ENCODE measurements around the gene SFMBT2. TPM values are rescaled to one million over a fixed set of nuclear protein-coding genes. Genes with fewer than 3 reads are reported as not detected.

SFMBT2 gene
- polyA plus RNA-seq, 3 donors, result 7.0 to 7.9 (median 7.9) TPM

DNA sequence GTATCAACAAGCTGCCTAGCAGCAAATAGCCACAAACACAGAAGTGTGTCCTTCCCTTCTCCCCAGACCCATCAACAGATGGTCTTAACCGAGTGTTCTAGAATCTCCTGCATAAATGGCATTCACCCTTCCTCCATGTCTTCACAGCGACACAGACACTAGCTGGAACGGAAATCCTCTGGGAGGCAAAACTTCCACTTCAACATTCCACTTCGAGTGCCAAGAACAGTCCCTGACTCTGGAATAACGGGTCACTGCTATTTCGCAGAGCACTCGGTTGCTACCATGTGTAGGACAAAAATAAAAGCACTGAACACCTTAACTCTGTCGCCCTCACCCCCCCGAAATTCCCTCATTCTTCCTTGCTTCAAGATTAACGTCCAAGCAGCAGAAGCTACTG, 65.1 kb downstream of the SFMBT2 start:
- DNase-seq (ENCODE audit: extremely low read depth in 1 of 11, low read depth in 9 of 11, low spot score in 4 of 11), result no peak

DNA sequence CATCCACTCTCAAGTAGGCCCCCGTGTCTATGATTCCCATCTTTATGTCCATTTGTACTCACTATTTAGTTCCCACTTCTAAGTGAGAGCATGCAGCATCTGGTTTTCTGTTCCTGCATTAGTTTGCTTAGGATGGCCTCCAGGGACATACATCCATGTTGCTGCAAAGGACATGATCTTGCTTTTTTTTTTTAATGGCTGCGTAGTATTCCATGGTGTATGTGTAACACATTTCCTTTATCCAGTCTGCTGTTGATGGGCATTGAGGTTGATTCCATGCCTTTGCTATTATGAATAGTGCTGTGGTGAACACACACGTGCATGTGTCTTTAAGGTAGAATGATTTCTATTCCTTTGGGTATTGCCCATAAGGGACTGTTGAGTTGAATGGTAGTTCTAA, 67.8 kb downstream of the SFMBT2 start:
- DNase-seq (ENCODE audit: extremely low read depth in 1 of 11, low read depth in 9 of 11, low spot score in 4 of 11), result no peak

DNA sequence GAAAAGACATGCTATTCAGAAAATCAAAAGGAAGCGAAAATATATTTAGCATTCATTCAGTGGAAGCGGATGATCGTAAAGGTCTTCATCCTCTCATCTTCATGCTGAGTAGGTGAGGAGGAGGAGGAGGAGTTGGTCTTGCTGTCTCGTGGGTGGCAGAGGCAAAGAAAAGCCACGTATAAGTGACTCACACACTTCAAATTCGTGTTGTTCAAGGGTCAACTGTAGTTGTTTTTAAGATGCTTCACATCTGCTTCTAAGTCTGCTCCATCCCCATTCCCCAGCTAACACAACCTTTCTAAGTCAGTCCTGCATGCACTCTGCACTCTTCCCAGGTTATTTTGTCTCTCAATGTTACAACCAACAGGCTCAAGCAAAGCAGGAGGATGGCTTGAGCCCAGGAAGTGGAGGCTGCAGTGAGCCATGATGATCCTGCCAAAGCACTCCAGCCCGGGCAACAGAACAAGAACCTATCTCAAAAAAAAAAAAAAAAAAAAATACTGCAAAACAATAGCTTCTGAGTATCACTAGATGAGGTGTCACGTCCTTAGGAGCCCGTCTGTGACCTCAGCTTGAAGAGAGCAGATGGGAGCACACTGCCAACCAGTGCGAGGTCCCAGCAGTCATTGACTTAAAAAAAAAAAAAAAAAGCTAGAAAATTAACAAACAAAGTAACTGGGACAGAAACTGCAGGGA, 70.5 kb downstream of the SFMBT2 start:
- no peak for DNase-seq (ENCODE audit: extremely low read depth in 1 of 11, low read depth in 9 of 11, low spot score in 4 of 11)

DNA sequence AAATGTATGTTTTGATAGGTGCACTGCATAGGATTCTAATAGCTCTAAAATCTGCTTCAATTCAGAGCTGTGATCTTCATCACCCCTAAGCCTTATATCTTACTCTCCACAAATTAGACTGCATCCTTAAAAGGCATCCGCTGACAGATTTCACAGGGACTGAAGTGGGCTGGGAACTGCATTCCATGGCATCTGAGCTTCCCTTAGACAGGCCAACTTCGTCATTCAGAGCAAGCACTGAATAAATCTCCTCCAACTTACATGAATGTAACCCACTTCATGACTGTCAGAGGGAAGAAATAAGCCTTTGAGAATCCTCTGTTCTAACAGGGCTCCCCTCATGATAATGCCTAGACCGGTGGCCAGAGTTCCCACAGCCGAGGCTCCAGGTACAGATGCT, 71.3 kb downstream of the SFMBT2 start:
- DNase-seq (ENCODE audit: extremely low read depth in 1 of 11, low read depth in 9 of 11, low spot score in 4 of 11), result no peak

DNA sequence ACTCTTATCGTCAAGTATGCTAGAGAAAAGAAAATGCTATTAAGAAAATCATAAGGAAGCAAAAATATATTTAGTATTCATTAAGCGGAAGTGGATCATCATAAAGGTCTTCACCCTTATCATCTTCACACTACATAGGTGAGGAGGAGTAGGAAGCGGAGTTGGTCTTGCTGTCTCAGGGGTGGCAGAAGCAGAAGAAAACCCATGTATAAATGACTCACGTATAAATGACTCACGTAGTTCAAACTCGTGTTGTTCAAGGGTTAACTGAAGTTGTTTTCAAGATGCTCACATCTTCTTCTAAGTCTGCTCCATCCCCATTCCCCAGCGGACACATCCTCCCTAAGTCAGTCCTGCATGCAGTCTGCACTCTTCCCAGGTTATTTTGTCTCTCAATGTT, 72.4 kb downstream of the SFMBT2 start:
- no peak for DNase-seq (ENCODE audit: extremely low read depth in 1 of 11, low read depth in 9 of 11, low spot score in 4 of 11)

DNA sequence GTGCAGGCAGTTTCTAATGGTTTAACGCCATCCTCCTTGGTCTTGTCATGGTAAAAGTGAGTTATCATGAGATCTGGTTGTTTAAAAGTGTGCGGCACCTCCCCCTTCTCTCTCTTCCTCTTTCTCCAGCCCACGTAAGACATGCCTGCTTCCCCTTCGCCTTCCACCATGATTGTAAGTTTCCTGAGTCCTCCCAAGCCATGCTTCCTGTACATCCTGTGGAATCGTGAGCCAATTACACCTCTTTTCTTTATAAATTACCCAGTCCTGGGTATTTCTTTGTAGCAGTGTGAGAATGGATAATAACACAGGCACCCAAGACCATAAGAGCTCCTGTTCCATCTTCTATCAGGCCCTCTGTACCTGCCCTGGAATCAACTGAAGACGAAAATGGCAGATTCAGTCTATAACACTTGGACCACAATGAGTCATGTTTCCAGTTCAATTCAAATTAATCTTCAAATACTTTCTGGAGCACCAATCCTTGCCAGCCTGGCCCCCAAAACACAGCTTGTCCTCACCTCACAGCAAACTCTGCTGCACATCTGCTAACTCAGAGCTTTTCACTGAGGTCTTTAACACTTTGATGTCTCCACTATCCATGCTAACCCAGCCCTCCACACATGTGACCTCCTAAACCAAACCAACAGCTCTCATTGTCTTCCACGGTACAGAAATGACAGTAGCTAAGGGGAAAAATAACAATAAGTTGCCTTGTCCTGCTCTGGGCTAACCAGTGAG, 73.2 kb downstream of the SFMBT2 start:
- DNase-seq (ENCODE audit: extremely low read depth in 1 of 11, low read depth in 9 of 11, low spot score in 4 of 11), result no peak

DNA sequence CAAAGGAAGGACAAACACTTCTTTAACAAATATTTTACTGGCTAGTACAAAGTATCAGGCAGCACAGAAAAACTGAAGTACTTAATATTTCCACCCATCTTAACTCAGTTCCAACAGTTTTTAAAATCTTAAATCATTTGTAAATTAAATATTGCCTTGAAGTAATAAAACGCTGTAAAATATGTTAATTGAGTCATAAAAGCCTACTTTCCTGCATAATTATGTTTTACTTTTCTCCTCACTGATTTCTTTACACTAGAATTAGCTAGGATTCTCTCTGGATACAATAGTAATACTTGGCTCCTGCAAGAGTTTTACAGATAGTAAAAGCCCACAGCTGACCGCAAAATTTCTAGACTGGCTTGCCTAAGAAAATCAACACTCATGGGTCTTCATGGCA, 74.9 kb downstream of the SFMBT2 start:
- no peak for DNase-seq (ENCODE audit: extremely low read depth in 1 of 11, low read depth in 9 of 11, low spot score in 4 of 11)

DNA sequence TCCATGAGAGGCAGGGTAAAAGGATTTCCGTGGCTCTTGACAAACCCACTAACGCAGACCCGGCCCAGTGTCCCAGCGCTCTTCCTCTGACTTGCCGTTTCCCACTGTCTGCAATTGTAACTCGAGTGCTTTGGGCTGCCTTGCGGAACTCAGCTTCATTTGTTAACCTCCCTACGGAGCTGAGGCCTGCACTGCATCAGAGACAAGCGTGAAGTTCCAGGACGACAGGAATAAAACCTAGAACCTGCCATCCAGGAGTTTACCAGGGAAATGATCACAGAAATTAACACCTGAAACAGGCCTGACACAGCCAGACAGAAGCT, 76.2 kb downstream of the SFMBT2 start:
- no peak for DNase-seq (ENCODE audit: extremely low read depth in 1 of 11, low read depth in 9 of 11, low spot score in 4 of 11)

DNA sequence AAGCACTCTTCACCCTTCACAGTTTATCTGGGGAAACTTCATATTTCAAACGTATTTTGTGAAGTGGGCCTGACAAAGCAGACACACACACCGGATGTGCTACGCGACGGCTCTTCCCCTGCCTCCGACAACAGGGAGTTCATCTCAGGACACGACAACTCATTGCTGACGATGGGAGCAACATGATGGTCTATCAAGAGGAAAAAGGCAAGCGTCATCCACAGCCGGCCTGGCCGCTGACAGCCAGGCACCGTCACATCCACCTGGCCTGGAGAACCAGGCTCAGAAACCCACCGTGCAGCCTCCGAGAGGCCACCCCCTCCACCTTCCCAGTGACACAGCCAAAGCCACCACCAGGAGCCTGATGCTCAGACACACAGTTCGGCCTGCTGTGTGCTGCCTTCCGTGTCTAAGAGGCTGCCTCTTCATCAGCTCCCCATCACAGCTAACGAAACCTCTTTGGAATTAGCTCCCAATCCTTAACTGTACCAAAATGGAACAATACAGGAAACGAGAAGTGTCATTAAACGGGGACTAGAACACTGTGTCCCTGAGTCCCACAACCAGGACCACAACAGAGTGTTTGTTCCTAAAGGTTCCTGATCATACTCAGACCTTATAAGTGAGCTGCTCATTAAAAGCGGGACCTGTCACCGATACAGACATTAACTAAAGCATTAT, 76.7 kb downstream of the SFMBT2 start:
- no peak for DNase-seq (ENCODE audit: extremely low read depth in 1 of 11, low read depth in 9 of 11, low spot score in 4 of 11)

DNA sequence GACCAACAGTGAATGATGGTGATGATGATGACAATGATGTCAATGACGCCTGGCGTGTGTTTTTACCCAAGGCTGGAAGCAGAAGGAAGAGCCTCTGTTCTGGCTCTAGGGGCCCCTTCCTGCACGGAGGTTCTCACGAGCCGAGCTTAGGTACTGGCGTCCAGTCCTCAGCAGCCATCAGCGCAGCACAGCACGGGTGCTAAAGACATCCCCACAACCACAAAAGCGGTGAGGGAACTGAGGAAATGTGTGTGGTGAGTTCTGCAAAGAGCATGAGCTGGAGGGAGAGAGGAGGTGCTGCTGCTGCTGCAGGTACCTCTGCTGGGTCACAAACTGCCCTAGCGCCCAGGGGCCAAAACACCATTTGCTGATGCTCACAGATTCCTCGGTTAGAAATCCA, 81.6 kb downstream of the SFMBT2 start:
- no peak for DNase-seq (ENCODE audit: extremely low read depth in 1 of 11, low read depth in 9 of 11, low spot score in 4 of 11)

DNA sequence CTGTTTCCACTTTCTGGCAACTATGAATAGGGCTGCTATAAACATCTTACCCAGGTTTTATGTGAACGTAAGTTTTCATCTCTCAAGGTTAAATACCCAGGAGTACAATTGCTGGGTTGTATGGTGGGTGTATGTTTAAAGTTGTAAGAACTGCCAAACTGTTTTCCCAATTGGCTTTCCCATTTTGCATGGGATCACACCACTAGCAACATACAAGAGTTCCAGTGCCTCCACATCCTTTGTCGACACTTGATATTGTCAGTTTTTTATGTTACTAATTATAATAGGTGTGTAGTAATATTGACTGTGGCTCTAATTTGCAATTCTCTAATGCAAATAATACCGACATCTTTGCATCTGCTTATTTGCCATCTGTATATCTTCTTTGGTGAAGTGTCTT, 82.9 kb downstream of the SFMBT2 start:
- DNase-seq (ENCODE audit: extremely low read depth in 1 of 11, low read depth in 9 of 11, low spot score in 4 of 11), result no peak

DNA sequence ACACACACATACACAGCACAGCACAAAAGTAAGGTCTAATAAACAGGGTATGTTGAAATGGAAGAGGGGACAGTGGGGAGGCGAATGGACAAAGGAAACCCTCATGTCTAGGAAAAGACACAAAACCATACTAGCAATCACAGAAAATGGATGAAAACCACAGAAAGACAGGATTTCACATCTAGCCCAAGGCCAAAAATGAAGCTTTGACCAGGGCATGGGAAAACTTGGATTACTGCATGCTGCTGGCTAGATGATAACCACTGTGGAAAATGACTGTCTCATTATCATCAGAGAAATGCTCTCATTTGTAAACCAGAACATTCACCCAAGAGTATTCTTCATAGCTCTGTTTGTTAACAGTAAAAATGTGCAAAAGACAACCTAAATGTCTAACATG, 88.2 kb downstream of the SFMBT2 start:
- no peak for DNase-seq (ENCODE audit: extremely low read depth in 1 of 11, low read depth in 9 of 11, low spot score in 4 of 11)

DNA sequence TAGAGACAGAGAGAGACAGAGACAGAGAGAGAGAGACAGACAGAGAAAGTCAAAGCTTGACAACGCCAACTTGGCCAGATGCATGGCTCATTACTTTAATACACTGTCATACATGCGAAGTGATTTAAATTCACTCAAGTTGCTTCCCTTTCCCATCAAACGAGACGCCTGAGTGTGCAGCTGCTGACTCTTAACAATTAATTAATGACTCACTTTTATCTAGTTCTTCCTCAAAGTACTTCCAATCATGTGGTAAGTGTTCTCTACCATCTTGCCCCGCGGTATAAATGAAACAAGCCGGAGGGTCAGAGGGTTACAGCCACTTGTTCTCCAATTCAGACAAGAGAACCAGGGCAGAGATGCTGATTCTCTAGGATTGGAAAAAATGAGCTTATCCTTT, 90.8 kb downstream of the SFMBT2 start:
- no peak for DNase-seq (ENCODE audit: extremely low read depth in 1 of 11, low read depth in 9 of 11, low spot score in 4 of 11)

DNA sequence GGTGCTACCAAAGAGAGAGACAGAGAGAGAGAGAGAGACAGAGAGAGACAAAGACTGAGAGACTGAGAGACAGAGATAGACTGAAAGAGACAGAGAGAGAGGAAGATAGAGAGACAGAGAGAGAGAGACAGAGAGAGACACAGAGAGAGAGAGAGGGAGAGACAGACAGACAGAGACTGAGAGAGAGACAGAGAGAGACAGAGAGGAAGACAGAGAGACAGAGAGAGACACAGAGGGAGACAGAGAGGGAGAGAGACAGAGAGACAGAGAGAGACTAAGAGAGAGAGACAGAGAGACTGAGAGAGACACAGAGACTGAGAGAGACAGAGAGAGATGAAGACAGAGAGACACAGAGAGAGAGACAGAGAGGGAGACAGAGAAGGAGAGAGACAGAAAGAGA, 91.2 kb downstream of the SFMBT2 start:
- no peak for DNase-seq (ENCODE audit: extremely low read depth in 1 of 11, low read depth in 9 of 11, low spot score in 4 of 11)

DNA sequence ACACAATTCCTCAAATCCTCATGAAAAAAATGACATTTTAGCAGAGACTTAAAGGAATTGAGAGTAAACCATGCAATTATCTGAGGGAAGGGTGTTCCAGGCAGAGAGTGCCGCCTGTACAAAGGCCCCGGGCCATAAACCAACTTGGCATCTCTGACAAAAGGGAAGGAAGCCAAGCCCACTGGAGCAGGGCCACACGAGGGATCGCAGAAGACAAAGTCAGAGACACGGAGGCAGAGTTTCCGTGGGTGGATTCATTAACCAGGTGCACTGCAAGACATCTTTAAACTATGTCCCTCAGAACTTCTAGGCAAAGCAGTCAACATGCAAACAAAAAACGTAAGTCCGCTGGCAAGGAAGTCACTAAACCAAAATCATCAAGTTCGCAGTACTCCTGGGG, 92.0 kb downstream of the SFMBT2 start:
- no peak for DNase-seq (ENCODE audit: extremely low read depth in 1 of 11, low read depth in 9 of 11, low spot score in 4 of 11)

DNA sequence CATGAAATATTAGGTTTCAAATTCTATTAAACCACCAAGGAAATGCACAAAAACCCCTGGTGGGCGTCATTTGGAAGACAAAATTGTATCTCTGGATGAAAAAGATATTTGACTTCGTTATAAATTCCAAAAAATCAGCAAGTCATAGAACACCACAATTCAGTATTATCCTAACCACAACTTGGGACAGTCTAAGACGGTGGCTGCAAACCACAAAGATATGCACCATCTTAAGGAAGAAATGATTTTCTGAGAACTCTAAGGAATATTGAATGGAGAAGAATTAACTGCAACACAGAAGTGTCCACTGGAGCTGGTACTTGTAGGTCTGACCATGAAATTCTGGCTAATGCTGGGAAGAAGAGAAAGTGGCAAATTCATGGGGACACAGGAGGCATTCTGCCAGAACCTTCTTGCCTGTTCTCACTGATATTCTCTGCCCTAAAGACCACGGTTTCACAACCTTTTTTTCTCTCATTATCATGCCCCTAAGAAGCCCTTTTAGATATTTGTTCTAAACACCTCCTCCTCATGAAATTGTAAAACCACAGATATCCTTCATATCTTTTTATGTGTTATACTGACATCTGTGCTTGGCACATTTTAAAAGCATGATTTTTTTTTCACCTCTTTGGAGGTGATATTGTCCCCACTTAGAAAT, 92.9 kb downstream of the SFMBT2 start:
- no peak for DNase-seq (ENCODE audit: extremely low read depth in 1 of 11, low read depth in 9 of 11, low spot score in 4 of 11)

DNA sequence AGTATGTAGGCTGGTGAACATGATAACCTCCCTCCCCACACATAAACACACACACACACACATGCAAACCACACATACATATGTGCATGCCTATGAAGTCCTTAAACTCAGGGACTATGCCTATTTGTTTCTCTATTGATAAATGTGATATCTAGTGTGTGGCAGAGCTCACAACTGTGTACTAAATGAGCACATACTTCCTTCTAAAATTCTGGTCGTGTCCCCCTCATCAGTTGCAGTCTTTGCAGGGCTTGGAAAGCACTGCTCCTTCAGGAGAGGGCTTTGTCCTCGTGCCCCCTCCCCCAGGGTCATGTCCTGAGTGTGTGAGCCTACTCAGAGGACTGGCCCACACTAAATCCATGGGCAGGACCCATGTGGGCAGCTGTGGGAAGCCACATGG, 94.0 kb downstream of the SFMBT2 start:
- no peak for DNase-seq (ENCODE audit: extremely low read depth in 1 of 11, low read depth in 9 of 11, low spot score in 4 of 11)

DNA sequence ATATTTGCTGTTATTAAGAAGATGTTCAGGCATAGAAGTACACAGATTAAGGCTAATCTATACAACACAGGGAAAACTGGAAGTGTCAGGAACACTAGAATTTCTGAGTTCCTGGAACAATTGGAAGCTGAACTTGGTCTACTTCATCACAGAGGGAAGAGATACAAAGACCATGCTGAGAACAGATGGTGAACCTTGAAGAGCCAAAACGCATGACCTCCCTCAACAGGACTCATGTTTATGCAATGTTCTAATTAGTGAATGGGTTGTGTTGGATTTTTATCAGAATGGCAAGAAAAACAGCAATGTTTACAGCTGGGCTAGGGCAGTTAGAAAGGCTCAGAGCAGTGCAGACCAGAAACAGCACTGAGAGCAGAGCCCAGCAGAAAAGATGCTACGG, 94.9 kb downstream of the SFMBT2 start:
- no peak for DNase-seq (ENCODE audit: extremely low read depth in 1 of 11, low read depth in 9 of 11, low spot score in 4 of 11)

DNA sequence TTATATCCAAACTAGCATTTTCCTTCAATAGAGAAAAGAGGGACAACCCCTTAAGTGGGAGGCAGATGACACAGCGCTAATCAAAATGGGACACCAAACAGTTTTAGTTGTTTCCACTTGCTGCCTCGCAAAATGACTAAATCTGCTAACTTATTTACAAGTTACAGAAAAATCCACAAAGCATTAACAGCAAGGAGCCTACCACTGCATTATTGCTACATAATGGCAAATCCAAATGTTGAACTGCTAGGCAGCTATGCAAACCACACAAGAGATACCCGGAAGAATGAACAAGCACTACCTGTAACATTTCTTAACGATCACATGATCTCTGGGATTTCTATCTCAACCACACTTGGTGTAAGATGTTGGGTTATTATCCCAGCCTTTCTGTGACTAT, 96.7 kb downstream of the SFMBT2 start:
- DNase-seq (ENCODE audit: extremely low read depth in 1 of 11, low read depth in 9 of 11, low spot score in 4 of 11), result no peak

DNA sequence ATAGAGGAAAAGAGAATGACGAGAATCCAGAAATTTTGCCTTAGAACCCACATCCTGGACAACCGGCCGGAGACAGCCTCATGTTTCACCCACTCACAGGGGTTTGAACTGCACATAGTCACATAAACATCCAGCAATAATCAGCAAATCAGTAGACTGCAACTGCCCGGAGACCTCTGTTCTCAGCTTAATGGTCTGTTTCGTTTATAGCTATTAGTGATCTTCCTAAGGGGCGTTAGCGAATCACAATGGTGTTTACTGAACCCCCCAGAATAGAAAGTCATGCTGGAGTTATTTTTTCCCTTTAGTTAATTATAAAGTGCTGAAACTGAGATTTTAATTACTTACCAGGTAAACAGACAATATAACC, 98.4 kb downstream of the SFMBT2 start:
- no peak for DNase-seq (ENCODE audit: extremely low read depth in 1 of 11, low read depth in 9 of 11, low spot score in 4 of 11)
